Cardiac septum (tissue), 1 donor: Measurements from ENCODE around the gene CNTN5. TPM values are rescaled to one million over a fixed set of nuclear protein-coding genes. Genes with fewer than 3 reads are reported as not detected.
"Not testable (repeated sequence)": the region's sequence is repeated elsewhere in the genome, so short reads cannot be mapped to it uniquely, and the experiment has no call there.

Source experiments
- DNase-seq: peaks from one replicate; pipeline ENCODE4 v3.0.0-alpha.2; 2020; ENCODE audit warnings: low spot score
- intact Hi-C: fragments of 100-400 bp; cut with DNase I; formaldehyde crosslinking; loops from one replicate; pipeline ENCODE4 v1.14.0; 2022
- total RNA-seq: library from RNA; stranded (reverse); fragmentation: NEBNext Ultra II Directional; extraction: Animal tissue kit (Norgen Biotek cat#: 25700); gene quantifications from one replicate; pipeline ENCODE4 v1.2.1, GENCODE V29; 2021
- donor health status: DM: no; HTN: no; CAD: no.

The CNTN5 gene
- total RNA-seq, 1 donor from 2014 or later = not detected

DNA sequence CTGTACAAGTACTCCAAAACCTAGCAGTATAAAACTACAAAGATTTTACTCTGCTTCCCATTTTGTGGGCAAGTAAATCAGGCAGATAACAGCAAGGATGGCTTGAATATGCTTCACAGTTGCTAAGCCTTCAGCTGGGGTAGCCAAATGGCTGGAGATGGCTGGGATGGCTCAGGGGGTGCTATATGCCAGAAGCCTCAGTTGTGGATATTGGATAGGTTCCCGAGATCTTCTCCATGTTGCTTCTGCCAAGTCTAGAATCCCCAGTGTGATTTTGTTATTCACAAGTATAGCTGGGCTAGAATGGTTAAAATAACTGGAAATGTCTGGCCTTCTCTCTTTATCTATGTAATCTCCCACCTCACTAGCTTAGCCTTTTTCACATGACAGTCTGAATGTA lies 1194.0 kb downstream of the CNTN5 start:
- DNase-seq = no peak
- intact Hi-C loops = no loop called here

- DNase-seq = no peak
- intact Hi-C loops = no loop called here
These were observed 1200.1 kb downstream of the CNTN5 start for GRCh38 chr11:100220801-100221200.

DNA sequence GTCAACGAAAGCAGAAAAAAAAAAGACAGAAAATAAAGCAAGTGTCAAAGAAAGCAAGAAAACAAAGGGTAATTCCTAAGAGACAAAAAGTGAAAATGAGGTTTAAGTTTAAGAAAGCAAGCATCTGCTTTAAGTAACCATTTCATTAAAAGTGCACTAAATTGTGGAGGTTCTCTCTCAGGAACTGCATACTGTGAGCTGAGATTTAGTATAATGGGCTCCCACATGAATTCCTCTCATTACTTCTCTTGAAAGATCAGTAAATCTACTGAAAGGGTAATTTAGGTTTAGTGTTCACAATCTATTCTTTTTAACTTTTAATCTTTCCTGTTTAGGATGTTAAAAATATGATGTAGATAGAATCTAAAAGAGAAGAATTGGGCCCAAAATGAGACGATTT lies 1201.0 kb downstream of the CNTN5 start:
- no peak for DNase-seq
- intact Hi-C loops = no loop called here

GRCh38 chr11:100224541-100225034 lies 1203.8 kb downstream of the CNTN5 start:
- intact Hi-C loops = no loop called here

DNA sequence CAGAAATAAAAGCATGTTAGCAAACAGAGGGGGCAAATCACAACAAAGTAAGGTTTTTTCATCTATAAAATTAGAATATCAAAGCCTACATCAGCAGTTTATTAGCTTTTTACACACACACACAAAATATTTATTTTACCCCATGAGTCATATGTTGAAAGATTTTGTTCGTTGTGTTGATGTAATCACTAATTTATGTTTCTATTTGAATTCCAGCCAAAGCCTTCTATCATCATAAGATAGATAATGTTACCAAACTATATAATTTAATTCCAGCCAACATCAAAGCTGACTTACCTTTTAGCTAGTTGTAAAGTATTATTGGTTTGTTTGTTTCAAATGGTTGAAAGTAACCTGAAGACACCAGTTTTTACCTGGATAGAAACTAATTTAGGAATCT lies 1208.3 kb downstream of the CNTN5 start:
- intact Hi-C loops = no loop called here
- no peak for DNase-seq

More at GRCh38 chr11:100224541-100225034, 1203.8 kb downstream of the CNTN5 start:
- no peak for DNase-seq

DNA sequence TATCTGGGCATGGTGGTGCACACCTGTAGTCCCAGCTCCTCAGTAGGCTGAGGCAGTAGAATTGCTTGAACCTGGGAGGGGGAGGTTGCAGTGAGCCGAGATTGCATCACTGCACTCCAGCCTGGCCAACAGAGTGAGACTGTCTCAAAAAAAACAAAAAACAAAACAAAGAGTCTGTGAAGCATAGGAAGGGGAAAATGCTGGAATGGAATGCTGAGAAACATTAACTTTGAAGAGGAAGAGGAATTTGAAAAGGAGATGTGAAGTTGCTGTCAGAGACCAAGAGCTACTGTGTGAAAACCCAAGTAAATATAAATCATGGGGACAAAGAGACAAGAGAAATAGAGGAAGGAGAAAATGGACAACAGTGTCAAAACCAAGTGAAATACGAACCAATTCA lies 1211.3 kb downstream of the CNTN5 start:
- intact Hi-C loops = no loop called here
- no peak for DNase-seq

- no peak for DNase-seq
- intact Hi-C loops = no loop called here
These were observed 1214.3 kb downstream of the CNTN5 start for GRCh38 chr11:100235085-100235484.

DNA sequence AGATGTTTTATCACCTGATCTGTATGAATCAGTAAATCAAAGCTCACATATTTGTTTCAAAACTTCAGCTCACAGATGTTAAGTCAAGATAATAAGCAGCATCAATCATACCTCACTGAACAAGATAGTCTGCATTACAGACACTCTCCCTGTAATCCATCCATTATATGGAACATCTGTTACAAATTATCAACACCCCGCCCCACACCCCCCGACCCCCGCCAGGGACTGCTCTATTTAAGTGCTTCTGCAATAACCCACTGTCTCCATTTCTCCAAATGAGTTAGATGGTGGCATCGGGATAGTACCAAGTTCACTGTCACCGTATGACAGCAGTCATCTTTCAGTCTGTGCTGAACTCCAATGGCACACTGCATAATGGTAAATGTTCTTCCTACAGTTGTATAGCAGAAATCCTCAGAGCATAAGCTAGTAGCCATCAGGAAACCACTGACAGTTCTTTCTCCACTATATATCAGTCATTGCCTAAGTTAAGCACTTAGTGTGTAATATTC lies 1219.3 kb downstream of the CNTN5 start:
- intact Hi-C loops = no loop called here
- DNase-seq = no peak

DNA sequence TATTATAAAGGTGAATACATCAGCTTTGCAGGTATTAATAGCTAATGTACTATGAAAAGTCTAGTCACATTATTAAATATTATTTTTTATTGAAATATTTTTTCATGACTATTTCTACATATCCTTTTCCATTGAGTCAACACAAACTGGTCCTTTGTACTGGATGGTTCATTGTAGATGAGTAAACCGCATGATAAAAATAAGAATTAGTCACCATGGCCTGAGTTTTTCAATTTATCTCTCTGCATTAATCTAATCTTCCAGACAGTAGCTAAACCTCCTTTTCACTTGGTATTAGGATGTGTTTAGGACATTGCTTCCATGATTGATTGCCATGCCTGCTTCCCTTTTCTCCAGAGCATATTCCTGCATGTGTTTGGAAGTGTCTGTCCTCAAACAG lies 1227.0 kb downstream of the CNTN5 start:
- no peak for DNase-seq
- intact Hi-C loops = no loop called here

- DNase-seq, intact Hi-C loops: not testable (repeated sequence)
These were observed 1236.6 kb downstream of the CNTN5 start for GRCh38 chr11:100257238-100257803.

DNA sequence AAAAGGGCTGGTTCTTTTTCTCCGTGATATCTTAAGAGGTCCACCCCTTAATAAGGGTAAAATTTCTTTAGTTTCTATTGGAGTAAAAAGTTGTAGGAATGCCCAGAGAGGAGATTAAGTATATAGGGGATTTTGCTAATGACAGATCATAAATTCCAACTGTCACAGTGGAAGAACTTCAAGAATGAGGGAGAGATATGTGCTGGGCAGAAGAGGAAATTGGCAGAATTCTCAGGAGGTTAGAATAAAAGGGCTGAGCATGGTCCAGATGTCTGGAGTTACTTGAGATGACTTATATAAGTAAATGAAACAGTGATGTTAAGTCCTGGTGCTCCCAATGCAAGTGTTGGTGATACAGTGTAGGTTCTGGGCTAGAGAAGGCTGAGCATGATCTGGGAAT lies 1248.8 kb downstream of the CNTN5 start:
- no peak for DNase-seq
- intact Hi-C loops = no loop called here

GRCh38 chr11:100273066-100273815 lies 1252.5 kb downstream of the CNTN5 start:
- DNase-seq = no peak
- intact Hi-C loops = no loop called here

DNA sequence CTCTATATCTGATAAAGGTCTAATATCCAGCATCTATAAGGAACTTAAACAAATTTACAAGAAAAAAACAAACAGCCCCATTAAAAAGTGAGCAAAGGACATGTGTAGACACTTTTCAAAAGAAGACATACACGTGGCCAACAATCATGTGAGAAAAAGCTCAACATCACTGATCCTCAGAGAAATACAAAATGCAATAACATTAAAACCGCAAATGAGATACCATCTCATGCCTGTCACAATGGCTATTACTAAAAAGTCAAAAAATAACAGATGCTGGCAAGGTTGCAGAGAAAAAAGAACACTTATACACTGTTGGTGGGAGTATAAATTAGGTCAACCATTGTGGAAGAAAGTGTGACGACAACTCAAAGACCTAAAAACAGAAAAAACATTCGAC lies 1253.7 kb downstream of the CNTN5 start:
- intact Hi-C loops, DNase-seq: not testable (repeated sequence)

GRCh38 chr11:100294748-100295147 lies 1274.0 kb downstream of the CNTN5 start:
- no peak for DNase-seq
- intact Hi-C loops = no loop called here

- no peak for DNase-seq
- intact Hi-C loops = no loop called here
These were observed 1275.4 kb downstream of the CNTN5 start for GRCh38 chr11:100296051-100296679.

DNA sequence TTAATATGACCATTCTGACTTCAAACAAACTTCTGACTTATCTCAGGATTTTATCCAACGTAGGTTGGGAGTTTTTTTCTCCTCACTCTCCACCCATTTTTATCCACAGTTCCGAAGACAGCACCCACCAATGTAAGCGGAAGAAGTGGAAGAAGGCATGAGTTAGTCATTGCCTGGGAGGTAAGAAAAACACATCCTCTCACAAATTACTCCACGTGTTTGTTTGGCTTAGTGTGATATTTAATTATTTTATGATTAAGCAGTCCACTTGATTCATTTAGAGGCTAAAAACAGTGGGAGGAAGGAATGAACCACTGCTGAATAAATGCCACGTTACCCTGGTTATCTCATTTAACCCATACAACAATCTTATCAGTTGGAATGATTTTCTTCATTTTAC lies 1276.8 kb downstream of the CNTN5 start:
- no peak for DNase-seq
- intact Hi-C loops = no loop called here

DNA sequence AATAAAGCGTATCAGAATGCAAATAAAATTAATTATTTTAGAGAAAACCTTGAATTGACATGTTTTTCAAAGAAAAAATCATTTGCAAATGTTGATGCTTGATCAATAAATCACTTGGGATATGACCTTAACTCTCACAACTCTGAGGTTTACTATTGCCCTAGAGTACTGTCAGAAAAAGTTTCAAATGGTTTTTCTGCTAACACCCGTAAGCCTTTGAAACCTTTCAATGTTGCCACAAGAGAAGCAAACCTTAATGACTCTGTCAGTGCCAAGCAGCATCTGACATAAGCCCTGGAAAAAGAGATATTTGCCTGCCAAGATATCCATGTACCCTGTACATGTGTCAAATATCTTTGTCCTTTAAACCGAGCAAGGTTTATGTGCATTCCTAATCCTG lies 1282.1 kb downstream of the CNTN5 start:
- no peak for DNase-seq
- intact Hi-C loops = no loop called here

DNA sequence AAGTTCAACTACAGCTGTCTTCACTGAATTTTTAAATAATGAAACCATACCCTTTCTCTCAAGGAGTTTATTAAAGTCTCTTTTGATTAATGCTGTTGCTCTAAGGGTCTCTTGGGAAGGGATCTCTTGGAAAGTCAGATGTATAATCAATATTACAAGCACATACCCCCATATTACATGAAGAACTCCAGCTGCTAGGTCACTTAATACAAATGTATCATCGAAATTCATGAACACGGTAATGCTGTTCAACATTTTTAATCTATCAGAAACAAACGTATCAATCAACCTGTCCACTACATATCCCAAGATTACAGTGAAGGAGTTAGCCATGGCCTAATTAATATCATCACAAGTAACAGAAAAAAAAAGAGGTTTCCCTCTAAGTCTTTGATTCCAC lies 1283.1 kb downstream of the CNTN5 start:
- intact Hi-C loops = no loop called here

GRCh38 chr11:100308202-100308601 lies 1287.5 kb downstream of the CNTN5 start:
- intact Hi-C loops = no loop called here
- no peak for DNase-seq

More for the DNA sequence above, 1283.1 kb downstream of the CNTN5 start:
- DNase-seq = no peak

GRCh38 chr11:100315946-100316345 lies 1295.2 kb downstream of the CNTN5 start:
- intact Hi-C loops = no loop called here
- no peak for DNase-seq

- intact Hi-C loops = no loop called here
These were observed 1296.2 kb downstream of the CNTN5 start for GRCh38 chr11:100316952-100317351.

More at GRCh38 chr11:100316952-100317351, 1296.2 kb downstream of the CNTN5 start:
- DNase-seq = no peak
